Stomach (tissue), 4 donors: ENCODE data around the gene CCBE1.

Experiments used
- EP300 ChIP-seq: sonication (generic); formaldehyde crosslinking; IDR thresholded peaks from one replicate; pipeline ENCODE4 v1.6.1; 2017; ENCODE audit warnings: antibody characterized with exemption
- POLR2A ChIP-seq, 4 donors: fragments of 450-650 bp; IDR thresholded peaks; one replicate each; pipeline ENCODE4 v1.6.1; 2016; ENCODE audit warnings: antibody characterized with exemption in 4 of 4, control low read depth in 2 of 4, mild to moderate bottlenecking in 1 of 4, moderate library complexity in 1 of 4
- POLR2AphosphoS5 ChIP-seq, 3 donors: sonication (generic); formaldehyde crosslinking; IDR thresholded peaks; one replicate each; pipeline ENCODE4 v1.6.1; 2016; ENCODE audit warnings: antibody characterized with exemption in 3 of 3
- TF ChIP-seq, protein P1 (sequence below), 7 experiments: fragments of 450-650 bp in 4 of 7; fragments of 200-600 bp in 3 of 7; sonication (generic) in 3 of 7; IDR thresholded peaks; one replicate each; pipeline ENCODE4 v1.5.1; 2016 to 2019; ENCODE audit warnings: antibody characterized with exemption in 7 of 7, control low read depth in 2 of 7, mild to moderate bottlenecking in 1 of 7

DNA sequence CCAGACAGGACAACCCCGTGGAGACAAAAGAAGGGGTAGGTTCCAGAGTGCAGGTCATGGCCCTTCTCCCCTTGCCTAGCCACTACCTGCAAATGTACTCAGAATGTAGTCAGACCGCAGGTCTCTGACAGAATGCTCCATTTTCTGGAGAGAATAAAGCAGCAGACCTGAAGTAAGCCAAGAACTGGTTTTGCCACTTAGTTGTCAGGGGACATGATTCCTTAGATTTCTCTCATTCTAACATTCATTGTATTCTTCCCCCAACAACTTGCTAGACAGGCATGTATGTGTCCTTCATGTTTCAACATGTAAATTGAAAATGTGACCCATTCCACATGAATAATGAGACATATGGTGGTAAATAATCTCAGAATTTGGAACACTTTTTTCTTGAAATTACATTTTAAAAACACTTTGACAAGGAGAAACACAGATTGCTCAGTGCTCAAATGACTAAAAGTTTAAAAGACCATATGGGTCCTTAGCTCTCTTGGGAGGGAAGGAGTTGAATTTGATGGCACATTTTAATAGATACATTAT lies 142.4 kb downstream of the CCBE1 start:
- TF ChIP-seq, protein P1, sequence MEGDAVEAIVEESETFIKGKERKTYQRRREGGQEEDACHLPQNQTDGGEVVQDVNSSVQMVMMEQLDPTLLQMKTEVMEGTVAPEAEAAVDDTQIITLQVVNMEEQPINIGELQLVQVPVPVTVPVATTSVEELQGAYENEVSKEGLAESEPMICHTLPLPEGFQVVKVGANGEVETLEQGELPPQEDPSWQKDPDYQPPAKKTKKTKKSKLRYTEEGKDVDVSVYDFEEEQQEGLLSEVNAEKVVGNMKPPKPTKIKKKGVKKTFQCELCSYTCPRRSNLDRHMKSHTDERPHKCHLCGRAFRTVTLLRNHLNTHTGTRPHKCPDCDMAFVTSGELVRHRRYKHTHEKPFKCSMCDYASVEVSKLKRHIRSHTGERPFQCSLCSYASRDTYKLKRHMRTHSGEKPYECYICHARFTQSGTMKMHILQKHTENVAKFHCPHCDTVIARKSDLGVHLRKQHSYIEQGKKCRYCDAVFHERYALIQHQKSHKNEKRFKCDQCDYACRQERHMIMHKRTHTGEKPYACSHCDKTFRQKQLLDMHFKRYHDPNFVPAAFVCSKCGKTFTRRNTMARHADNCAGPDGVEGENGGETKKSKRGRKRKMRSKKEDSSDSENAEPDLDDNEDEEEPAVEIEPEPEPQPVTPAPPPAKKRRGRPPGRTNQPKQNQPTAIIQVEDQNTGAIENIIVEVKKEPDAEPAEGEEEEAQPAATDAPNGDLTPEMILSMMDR (IDR thresholded peaks at IDR 0.05): no peak
- no peak for TF ChIP-seq POLR2AphosphoS5 (IDR thresholded peaks at IDR 0.05)
- no peak for TF ChIP-seq POLR2A (IDR thresholded peaks at IDR 0.05)
- no peak for TF ChIP-seq EP300
